GM12891 (cell line): ENCODE results near the gene DENND4B.

ENCODE experiments used
- POLR2A ChIP-seq: IDR thresholded peaks from 2 replicates; pipeline ENCODE4 v1.6.1; 2011; ENCODE audit warnings: low read depth, low read length, control low read depth
- POLR2AphosphoS5 ChIP-seq: IDR thresholded peaks from 2 replicates; pipeline ENCODE4 v1.6.1; 2011; ENCODE audit warnings: low read depth, low read length, control low read depth
- POU2F2 ChIP-seq: IDR thresholded peaks from 2 replicates; pipeline ENCODE4 v1.6.1; 2011; ENCODE audit warnings: low read depth, mild to moderate bottlenecking, control low read depth, low read length, moderate library complexity
- TAF1 ChIP-seq: IDR thresholded peaks from 2 replicates; pipeline ENCODE4 v1.6.1; 2011; ENCODE audit warnings: low read depth, low read length, control low read depth

DNA sequence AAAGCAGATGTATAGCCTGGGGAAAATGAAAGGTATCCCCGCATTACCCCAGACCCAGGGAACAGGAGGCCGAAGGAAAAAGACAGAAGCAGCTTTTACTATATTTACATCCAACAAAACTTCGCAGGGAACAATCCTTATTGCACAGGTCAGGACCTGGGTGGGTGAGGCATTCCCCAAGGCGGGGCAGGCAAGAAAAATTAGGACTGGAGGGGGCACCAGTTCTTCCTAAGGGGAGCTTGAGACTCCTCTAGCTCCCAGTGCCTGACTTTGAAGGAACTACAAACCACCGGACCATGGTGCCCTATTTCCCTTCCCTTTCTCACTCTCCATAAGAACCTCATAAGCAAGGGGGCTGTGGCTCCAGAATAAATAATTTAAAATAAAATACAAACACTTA lies 17.1 kb downstream of the DENND4B start:
- TF ChIP-seq POU2F2 (no peak), POLR2A (no peak), TAF1 (no peak), POLR2AphosphoS5 (no peak)
